NOMO-1 treated with dmso at 0.1 percent for 144 hours (cell line): ENCODE results near the gene SRBD1.

Source experiments
- DNase-seq: peaks from one replicate; lab custom pipeline; 2025; ENCODE audit not compliant: unreplicated experiment; lab: John Stamatoyannopoulos, UW

Gene SRBD1

GRCh38 chr2:45382744-45383143, 228.3 kb downstream of the SRBD1 start:
- no peak for DNase-seq

GRCh38 chr2:45380131-45380836, 230.8 kb downstream of the SRBD1 start:
- no peak for DNase-seq

- DNase-seq: no peak
Measured at GRCh38 chr2:45379399-45380087, 231.5 kb downstream of the SRBD1 start.

- DNase-seq: no peak
Measured at GRCh38 chr2:45373534-45373933, 237.5 kb downstream of the SRBD1 start.

- DNase-seq: no peak
Measured at GRCh38 chr2:45370369-45370768, 240.7 kb downstream of the SRBD1 start.

GRCh38 chr2:45368792-45369191, 242.3 kb downstream of the SRBD1 start:
- DNase-seq: no peak

- no peak for DNase-seq
Measured at GRCh38 chr2:45361666-45362065, 249.4 kb downstream of the SRBD1 start.

- DNase-seq: no peak
Measured at GRCh38 chr2:45354776-45355175, 256.3 kb downstream of the SRBD1 start.

GRCh38 chr2:45353879-45354278, 257.2 kb downstream of the SRBD1 start:
- no peak for DNase-seq

- DNase-seq: no peak
Measured at GRCh38 chr2:45352506-45352905, 258.6 kb downstream of the SRBD1 start.

- DNase-seq: no peak
Measured at GRCh38 chr2:45345331-45346234, 265.5 kb downstream of the SRBD1 start.

- no peak for DNase-seq
Measured at GRCh38 chr2:45344502-45344901, 266.6 kb downstream of the SRBD1 start.

- DNase-seq: no peak
Measured at GRCh38 chr2:45344071-45344470, 267.0 kb downstream of the SRBD1 start.

- no peak for DNase-seq
Measured at GRCh38 chr2:45343251-45344017, 267.6 kb downstream of the SRBD1 start.

- no peak for DNase-seq
Measured at GRCh38 chr2:45340318-45340717, 270.7 kb downstream of the SRBD1 start.

- no peak for DNase-seq
Measured at GRCh38 chr2:45339253-45339652, 271.8 kb downstream of the SRBD1 start.
